ENCODE results near the gene IL10. TPM values are rescaled to one million over a fixed set of nuclear protein-coding genes. Genes with fewer than 3 reads are reported as not detected.

IL10 gene
- polyA plus RNA-seq, 3 donors = 4.1 to 68.1 (median 7.8) TPM

DNA sequence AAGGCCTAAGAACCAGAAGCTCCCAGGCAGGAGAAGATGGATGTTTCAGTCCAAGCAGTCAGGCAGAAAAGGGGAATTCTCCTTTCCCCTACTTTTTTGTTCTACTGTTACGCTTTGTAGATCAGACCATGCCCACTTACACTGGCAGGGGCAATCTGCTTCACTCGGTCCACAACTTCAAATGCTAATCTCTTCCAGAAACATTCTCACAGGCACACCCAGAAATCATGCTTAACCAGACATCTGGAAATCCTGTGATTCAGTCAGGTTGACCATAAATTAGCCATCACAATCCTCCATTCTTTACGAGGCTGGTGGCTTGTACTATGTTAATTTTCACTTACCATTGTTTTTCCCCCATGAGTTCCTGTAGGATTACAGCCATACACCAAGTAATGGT lies 23.8 kb upstream of the IL10 start:
- H3K4me3 ChIP-seq (replicated peaks in 1 of 3; ENCODE audit: low read depth in 2 of 3, low read length in 3 of 3) = no peak overlapping the region
- TF ChIP-seq, protein P1, sequence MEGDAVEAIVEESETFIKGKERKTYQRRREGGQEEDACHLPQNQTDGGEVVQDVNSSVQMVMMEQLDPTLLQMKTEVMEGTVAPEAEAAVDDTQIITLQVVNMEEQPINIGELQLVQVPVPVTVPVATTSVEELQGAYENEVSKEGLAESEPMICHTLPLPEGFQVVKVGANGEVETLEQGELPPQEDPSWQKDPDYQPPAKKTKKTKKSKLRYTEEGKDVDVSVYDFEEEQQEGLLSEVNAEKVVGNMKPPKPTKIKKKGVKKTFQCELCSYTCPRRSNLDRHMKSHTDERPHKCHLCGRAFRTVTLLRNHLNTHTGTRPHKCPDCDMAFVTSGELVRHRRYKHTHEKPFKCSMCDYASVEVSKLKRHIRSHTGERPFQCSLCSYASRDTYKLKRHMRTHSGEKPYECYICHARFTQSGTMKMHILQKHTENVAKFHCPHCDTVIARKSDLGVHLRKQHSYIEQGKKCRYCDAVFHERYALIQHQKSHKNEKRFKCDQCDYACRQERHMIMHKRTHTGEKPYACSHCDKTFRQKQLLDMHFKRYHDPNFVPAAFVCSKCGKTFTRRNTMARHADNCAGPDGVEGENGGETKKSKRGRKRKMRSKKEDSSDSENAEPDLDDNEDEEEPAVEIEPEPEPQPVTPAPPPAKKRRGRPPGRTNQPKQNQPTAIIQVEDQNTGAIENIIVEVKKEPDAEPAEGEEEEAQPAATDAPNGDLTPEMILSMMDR (IDR thresholded peaks at IDR 0.05) = no peak
- Mint-ChIP-seq H3K27ac (no peak overlapping the region), H3K27me3 (ENCODE audit: low read depth in 3 of 3) (peaks cover 0 to 7% (median 2%) of the 10 kb centered on the region in 3 donors), H3K36me3 (peaks cover 0 to 4% of the 10 kb centered on the region in 2 donors), H3K4me1 (peaks cover 27% of the 10 kb centered on the region), H3K4me3 (no peak overlapping the region), H3K9me3 (no peaks in the 10 kb centered on the region)
- H3K4me1 ChIP-seq (ENCODE audit: control insufficient read depth in 1 of 2, insufficient read depth in 2 of 2, low read length in 2 of 2) = peaks cover 13 to 21% of the 10 kb centered on the region in 2 donors
- no peak overlapping the region for H3K27ac ChIP-seq (ENCODE audit: low read depth in 1 of 2, low read length in 2 of 2)
- no peaks in the 10 kb centered on the region for H3K36me3 ChIP-seq (replicated peaks in 1 of 2; ENCODE audit: control insufficient read depth in 1 of 2, insufficient read depth in 2 of 2, low read length in 2 of 2)
- H3K4me2 ChIP-seq (replicated peaks; ENCODE audit: extremely low read depth, low read length, poor library complexity, severe bottlenecking) = no peak overlapping the region
- DNase-seq = no peak
- no peaks in the 10 kb centered on the region for H4K20me1 ChIP-seq (ENCODE audit: insufficient read depth, low read length)
- 92% methylated on average over 2 of the region's 3 CpGs for WGBS (ENCODE audit: insufficient coverage)
- intact Hi-C loops (cut with micrococcal nuclease) = no loop called here
- H3K79me2 ChIP-seq (ENCODE audit: insufficient read depth, low read length) = no peaks in the 10 kb centered on the region
- no peaks in the 10 kb centered on the region for H3K27me3 ChIP-seq (ENCODE audit: control insufficient read depth in 2 of 2, insufficient read depth in 2 of 2, low read length in 2 of 2)
- no peak overlapping the region for H3K9ac ChIP-seq (ENCODE audit: insufficient read depth, low read length, poor library complexity, severe bottlenecking)
- H3K9me3 ChIP-seq (replicated peaks in 1 of 2; ENCODE audit: control insufficient read depth in 1 of 2, insufficient read depth in 1 of 2, low read length in 2 of 2) = no peaks in the 10 kb centered on the region
- no peak overlapping the region for H2AFZ ChIP-seq (ENCODE audit: insufficient read depth, low read depth, low read length, poor library complexity, severe bottlenecking)

DNA sequence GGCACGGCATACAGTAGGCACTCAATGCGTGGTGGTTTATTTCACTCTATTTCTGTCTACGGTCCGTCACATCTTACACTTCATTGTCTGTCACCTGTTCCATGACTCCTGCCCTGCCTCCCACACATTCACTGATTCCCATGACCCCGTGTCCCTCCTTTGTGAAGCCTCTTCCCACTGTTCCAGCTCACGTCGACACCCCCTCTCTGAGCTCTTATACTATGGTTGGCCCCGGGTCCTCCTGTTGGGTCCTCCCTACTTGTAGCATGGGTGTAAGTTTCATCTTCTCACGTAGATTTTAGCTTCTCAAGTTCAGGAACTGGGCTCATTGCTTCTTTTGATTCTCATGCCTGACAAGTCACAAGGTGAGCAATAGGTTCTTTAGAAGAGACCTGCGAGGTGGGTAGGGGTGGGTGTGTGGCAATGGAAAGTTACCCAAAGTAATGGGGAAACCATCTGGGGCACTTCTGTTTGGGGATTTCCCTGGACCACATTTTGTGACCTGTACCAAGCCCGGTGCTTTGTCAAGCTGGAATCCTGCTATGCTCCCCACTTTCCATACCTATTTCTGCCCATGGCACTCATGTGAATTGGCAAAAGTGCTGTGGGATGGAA lies 22.1 kb upstream of the IL10 start:
- Mint-ChIP-seq H3K27ac (peak overlapping the region in 1 of 7 donors; percentile 69), H3K27me3 (ENCODE audit: low read depth in 3 of 3) (peaks cover 0 to 3% (median 2%) of the 10 kb centered on the region in 3 donors), H3K4me1 (peaks cover 25% of the 10 kb centered on the region), H3K4me3 (no peak overlapping the region), H3K9me3 (no peaks in the 10 kb centered on the region), H3K36me3 (no peaks in the 10 kb centered on the region)
- Histone ChIP-seq H3K4me3 (replicated peaks in 1 of 3; ENCODE audit: low read depth in 2 of 3, low read length in 3 of 3) (no peak overlapping the region), H3K4me1 (ENCODE audit: control insufficient read depth in 1 of 2, insufficient read depth in 2 of 2, low read length in 2 of 2) (peaks cover 13 to 21% of the 10 kb centered on the region in 2 donors), H3K36me3 (replicated peaks in 1 of 2; ENCODE audit: control insufficient read depth in 1 of 2, insufficient read depth in 2 of 2, low read length in 2 of 2) (no peaks in the 10 kb centered on the region), H3K9me3 (replicated peaks in 1 of 2; ENCODE audit: control insufficient read depth in 1 of 2, insufficient read depth in 1 of 2, low read length in 2 of 2) (no peaks in the 10 kb centered on the region), H2AFZ (ENCODE audit: insufficient read depth, low read depth, low read length, poor library complexity, severe bottlenecking) (no peak overlapping the region), H3K79me2 (ENCODE audit: insufficient read depth, low read length) (no peaks in the 10 kb centered on the region), H3K27ac (ENCODE audit: low read depth in 1 of 2, low read length in 2 of 2) (no peak overlapping the region), H3K4me2 (replicated peaks; ENCODE audit: extremely low read depth, low read length, poor library complexity, severe bottlenecking) (no peak overlapping the region), H3K9ac (ENCODE audit: insufficient read depth, low read length, poor library complexity, severe bottlenecking) (no peak overlapping the region), H3K27me3 (ENCODE audit: control insufficient read depth in 2 of 2, insufficient read depth in 2 of 2, low read length in 2 of 2) (no peaks in the 10 kb centered on the region), H4K20me1 (ENCODE audit: insufficient read depth, low read length) (no peaks in the 10 kb centered on the region)
- TF ChIP-seq, protein P1 (IDR thresholded peaks at IDR 0.05) = no peak
- intact Hi-C loops (cut with micrococcal nuclease) = no loop called here
- DNase-seq = no peak
- WGBS (ENCODE audit: insufficient coverage) = 93% methylated on average over 6 of the region's 11 CpGs
